ENCODE data around the gene ZNF891. TPM values are rescaled to one million over a fixed set of nuclear protein-coding genes. Genes with fewer than 3 reads are reported as not detected.

Gene ZNF891
- total RNA-seq, 1 donor, result 1.4 TPM

GRCh38 chr12:133057446-133057845 is 72.6 kb downstream of the ZNF891 start:
- no peak overlapping the region for H3K27ac ChIP-seq (ENCODE audit: low read depth, low read length)
- H4K20me1 ChIP-seq (ENCODE audit: insufficient read depth, low read length), result no peaks in the 10 kb centered on the region
- no peak overlapping the region for H3K4me2 ChIP-seq (ENCODE audit: insufficient read depth, low read length)
- no peak for TF ChIP-seq CTCF (IDR thresholded peaks at IDR 0.05; ENCODE audit: extremely low read depth, low read depth, low read length)
- H3K4me1 ChIP-seq (ENCODE audit: insufficient read depth, low read length), result no peaks in the 10 kb centered on the region
- H3K36me3 ChIP-seq (ENCODE audit: insufficient read depth, low read length), result peaks cover 41% of the 10 kb centered on the region
- no peaks in the 10 kb centered on the region for H3K79me2 ChIP-seq (ENCODE audit: insufficient read depth, low read length)
- no peak overlapping the region for H2AFZ ChIP-seq (ENCODE audit: low read length)
- H3K9me3 ChIP-seq (ENCODE audit: low read depth, low read length), result peaks cover 70% of the 10 kb centered on the region
- H3K4me3 ChIP-seq (ENCODE audit: insufficient read depth, low read length), result no peak overlapping the region
- DNase-seq (ENCODE audit: insufficient read length, low spot score, missing footprints), result no peak
- no peaks in the 10 kb centered on the region for H3K27me3 ChIP-seq (ENCODE audit: insufficient read depth, low read length)

Other genes starting within 250 kb of the ZNF891 start
- gene CHFR, start 242.7 kb downstream of the ZNF891 start, total RNA-seq, result 54.8 and 55.0 TPM in 2 replicates
- gene ZNF605, start 174.0 kb downstream of the ZNF891 start, total RNA-seq, result 10.9 and 13.6 TPM in 2 replicates
- 20.3 and 22.1 TPM in 2 replicates for gene ZNF26, start 143.9 kb downstream of the ZNF891 start, total RNA-seq
- 28.9 and 30.0 TPM in 2 replicates for gene ZNF84, start 92.8 kb downstream of the ZNF891 start, total RNA-seq
- gene ZNF140, start 49.4 kb downstream of the ZNF891 start, total RNA-seq, result 21.0 and 24.5 TPM in 2 replicates
- gene ZNF10, start 353 bp upstream of the ZNF891 start, total RNA-seq, result 9.8 and 11.5 TPM in 2 replicates
- 18.9 and 20.3 TPM in 2 replicates for gene ZNF268, start 51.2 kb upstream of the ZNF891 start, total RNA-seq
- not detected in 2 replicates for gene ANHX, start 105.6 kb upstream of the ZNF891 start, total RNA-seq

All from osteoblast (primary cell).